Activated CD8-positive, alpha-beta T cell treated with anti-CD3 and anti-CD28 coated beads for 36 hours (primary cell): ENCODE results near the gene GOLGA2. TPM values are rescaled to one million over a fixed set of nuclear protein-coding genes. Genes with fewer than 3 reads are reported as not detected.

Experiments used
- ATAC-seq: fragments of 200-7000 bp; cut with Tn5 transposase; one replicate; pipeline ENCODE4 v1.10.0; 2021; ENCODE audit warnings: mild to moderate bottlenecking, moderate library complexity
- CTCF ChIA-PET: fragments of 350-600 bp; sonication (Branson Sonifier 250); formaldehyde crosslinking; loops from one replicate; lab custom pipeline; 2021; ENCODE audit warnings: antibody characterized with exemption; lab: Charles Lee
- POLR2A ChIA-PET: fragments of 350-600 bp; sonication (Branson Sonifier 250); formaldehyde crosslinking; loops from one replicate; lab custom pipeline; 2021; ENCODE audit warnings: antibody characterized with exemption; lab: Charles Lee
- DNase-seq: peaks from one replicate; pipeline ENCODE4 v3.0.0-alpha.2; 2020
- H3K27ac Mint-ChIP-seq: one replicate; pipeline ENCODE4 v1.8.0; 2021; ENCODE audit warnings: mild to moderate bottlenecking, mixed read lengths
- H3K27me3 Mint-ChIP-seq: one replicate; pipeline ENCODE4 v1.8.0; 2021; ENCODE audit warnings: mixed read lengths
- H3K36me3 Mint-ChIP-seq: one replicate; pipeline ENCODE4 v1.8.0; 2021; ENCODE audit warnings: low read depth, mixed read lengths
- H3K4me1 Mint-ChIP-seq: one replicate; pipeline ENCODE4 v1.8.0; 2021; ENCODE audit warnings: low read depth, mixed read lengths
- H3K4me3 Mint-ChIP-seq: one replicate; pipeline ENCODE4 v1.8.0; 2021; ENCODE audit warnings: mild to moderate bottlenecking, moderate library complexity, mixed read lengths
- H3K9me3 Mint-ChIP-seq: one replicate; pipeline ENCODE4 v1.8.0; 2021; ENCODE audit warnings: mixed read lengths
- intact Hi-C: fragments of 100-400 bp; cut with micrococcal nuclease; formaldehyde crosslinking; loops from one replicate; pipeline ENCODE4 v1.10.0; 2022
- total RNA-seq, 2 experiments: library from RNA; stranded (reverse); gene quantifications; one replicate each; pipeline ENCODE4 v1.2.3, GENCODE V29; 2021
- TF ChIP-seq, protein P1 (sequence below): fragments of 200-600 bp; IDR thresholded peaks from one replicate; pipeline ENCODE4 v1.8.0; 2022; ENCODE audit warnings: antibody characterized with exemption, mild to moderate bottlenecking

GOLGA2 gene
- total RNA-seq, 2 experiments from 2014 or later: 29.8 to 34.6 TPM

DNA sequence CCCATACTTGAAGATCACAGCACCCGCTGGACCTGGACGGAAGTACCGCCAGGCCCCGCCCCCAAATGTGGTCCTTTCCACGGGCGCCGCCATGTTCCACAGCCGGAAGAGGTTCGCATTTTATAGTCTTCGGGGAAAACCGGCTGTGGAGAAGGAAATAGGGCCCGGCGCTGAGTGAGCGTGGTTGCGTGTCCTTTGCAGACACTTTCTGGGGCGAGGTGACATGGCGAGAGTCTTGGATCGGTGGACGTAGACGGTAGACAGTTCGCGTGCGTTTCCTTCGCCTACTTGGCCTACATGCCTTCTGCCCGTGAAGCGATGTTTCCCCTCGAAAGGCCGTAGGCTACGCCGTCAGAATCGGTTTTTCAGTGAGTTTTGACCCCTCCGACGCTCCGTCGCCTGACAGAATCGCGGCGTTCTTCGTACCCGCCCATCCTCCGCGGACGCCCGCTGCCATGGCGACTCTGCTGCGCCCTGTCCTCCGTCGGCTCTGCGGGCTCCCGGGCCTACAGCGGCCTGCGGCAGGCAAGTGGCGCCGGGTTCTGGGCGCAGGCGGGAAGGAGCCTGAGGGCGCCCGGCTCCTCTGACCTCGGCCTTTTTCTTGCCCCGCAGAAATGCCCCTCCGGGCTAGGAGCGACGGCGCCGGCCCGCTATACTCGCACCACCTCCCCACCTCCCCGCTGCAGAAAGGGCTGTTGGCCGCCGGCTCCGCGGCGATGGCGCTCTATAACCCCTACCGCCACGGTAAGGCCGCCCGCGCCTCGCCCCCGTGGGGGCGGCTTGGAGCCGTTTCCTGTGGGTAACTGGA is 46.8 kb upstream of the GOLGA2 start, which contains the start of the genes COQ4 and TRUB2:
TSS of gene COQ4 (plus strand) at position 436 of the 808 bp plus-strand sequence. CDS start at position 456, 20 bp downstream.
TSS of gene TRUB2 (minus strand) at position 44 of the 808 bp plus-strand sequence. CDS start at position 5, 39 bp downstream.
- H3K4me3 Mint-ChIP-seq: peak within 1 kb of the TSS; percentile 99
- H3K9me3 Mint-ChIP-seq: no peaks in the 10 kb centered on the region
- ATAC-seq: peak; percentile 87
- TF ChIP-seq, protein P1, sequence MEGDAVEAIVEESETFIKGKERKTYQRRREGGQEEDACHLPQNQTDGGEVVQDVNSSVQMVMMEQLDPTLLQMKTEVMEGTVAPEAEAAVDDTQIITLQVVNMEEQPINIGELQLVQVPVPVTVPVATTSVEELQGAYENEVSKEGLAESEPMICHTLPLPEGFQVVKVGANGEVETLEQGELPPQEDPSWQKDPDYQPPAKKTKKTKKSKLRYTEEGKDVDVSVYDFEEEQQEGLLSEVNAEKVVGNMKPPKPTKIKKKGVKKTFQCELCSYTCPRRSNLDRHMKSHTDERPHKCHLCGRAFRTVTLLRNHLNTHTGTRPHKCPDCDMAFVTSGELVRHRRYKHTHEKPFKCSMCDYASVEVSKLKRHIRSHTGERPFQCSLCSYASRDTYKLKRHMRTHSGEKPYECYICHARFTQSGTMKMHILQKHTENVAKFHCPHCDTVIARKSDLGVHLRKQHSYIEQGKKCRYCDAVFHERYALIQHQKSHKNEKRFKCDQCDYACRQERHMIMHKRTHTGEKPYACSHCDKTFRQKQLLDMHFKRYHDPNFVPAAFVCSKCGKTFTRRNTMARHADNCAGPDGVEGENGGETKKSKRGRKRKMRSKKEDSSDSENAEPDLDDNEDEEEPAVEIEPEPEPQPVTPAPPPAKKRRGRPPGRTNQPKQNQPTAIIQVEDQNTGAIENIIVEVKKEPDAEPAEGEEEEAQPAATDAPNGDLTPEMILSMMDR: no peak
- POLR2A ChIA-PET: interaction anchor here (0.6 to 2.0 kb wide), 9 partner anchors 10 to 230 kb away, joined by 3 to 7 read pairs (median 4); partner anchors contain the start of genes SPTAN1 and URM1
- DNase-seq: peak; percentile 96
- no peaks in the 10 kb centered on the region for H3K27me3 Mint-ChIP-seq
- peak within 1 kb of the TSS; percentile 97 for H3K27ac Mint-ChIP-seq
- CTCF ChIA-PET: interaction anchor here (0.7 to 3.4 kb wide), 2 partner anchors 19 to 27 kb away, joined by 3 to 10 read pairs; no protein-coding TSS in a partner anchor
- H3K4me1 Mint-ChIP-seq: peaks cover 24% of the 10 kb centered on the region
- intact Hi-C loops: no loop called here
- peaks cover 9% of the 10 kb centered on the region for H3K36me3 Mint-ChIP-seq

DNA sequence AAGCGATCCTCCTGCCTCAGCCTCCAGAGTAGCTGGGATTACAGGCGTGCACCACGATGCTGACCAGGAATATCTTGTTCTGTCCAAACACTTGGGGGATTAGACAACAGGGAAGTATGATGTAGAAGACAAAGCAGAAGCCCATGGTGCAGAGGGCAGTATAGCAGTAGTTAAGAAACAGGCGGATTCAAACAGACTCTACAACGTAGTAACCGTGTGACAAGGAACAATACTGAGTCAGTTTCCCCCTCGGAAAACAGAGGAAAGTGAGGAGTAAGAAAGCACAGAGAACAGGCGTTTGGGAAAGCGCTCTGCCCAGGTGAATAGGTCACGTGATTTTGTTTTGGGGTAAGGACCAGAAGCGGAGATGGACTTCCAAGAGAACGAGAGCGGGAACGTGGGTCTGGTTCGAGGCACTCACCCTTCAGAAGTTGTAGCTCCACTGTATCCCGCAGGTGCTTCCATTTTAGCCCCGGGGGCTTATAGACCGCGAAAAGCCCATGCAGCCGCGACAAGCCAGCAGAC is 46.1 kb upstream of the GOLGA2 start:
- Mint-ChIP-seq H3K9me3 (no peaks in the 10 kb centered on the region), H3K27ac (peak overlapping the region; percentile 97), H3K4me1 (peaks cover 24% of the 10 kb centered on the region), H3K36me3 (peaks cover 12% of the 10 kb centered on the region), H3K27me3 (no peaks in the 10 kb centered on the region), H3K4me3 (peak overlapping the region; percentile 99)
- POLR2A ChIA-PET: interaction anchor here (0.6 to 2.0 kb wide), 11 partner anchors 12 to 231 kb away, joined by 3 to 7 read pairs (median 4); partner anchors contain the start of genes SPTAN1 and URM1
- TF ChIP-seq, protein P1: no peak
- no peak for DNase-seq
- CTCF ChIA-PET: interaction anchor here (3.4 kb wide), 1 partner anchor 26 kb away, joined by 10 read pairs; no protein-coding TSS in a partner anchor
- intact Hi-C loops: no loop called here
- ATAC-seq: peak; percentile 3

DNA sequence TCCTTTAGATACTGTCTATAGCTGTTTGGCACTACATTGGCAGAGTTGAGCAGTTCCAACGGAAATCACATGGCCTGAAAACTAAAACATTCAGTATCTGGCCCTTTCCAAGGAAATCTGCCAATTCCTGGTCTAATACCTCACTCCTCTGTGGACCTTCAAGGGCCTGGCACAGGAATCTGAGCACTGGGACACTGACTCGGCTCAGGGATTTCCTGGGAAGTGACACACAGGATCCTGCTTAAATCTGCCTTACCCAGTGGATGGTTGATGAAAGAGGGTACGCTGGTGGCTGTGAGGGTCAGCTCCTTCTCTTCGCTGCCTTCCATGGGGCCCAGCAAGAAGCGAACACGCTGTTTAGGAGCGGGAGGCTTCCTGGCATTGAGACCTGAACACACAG is 45.5 kb upstream of the GOLGA2 start:
- CTCF ChIA-PET: interaction anchor here (3.4 kb wide), 1 partner anchor 26 kb away, joined by 10 read pairs; no protein-coding TSS in a partner anchor
- H3K4me1 Mint-ChIP-seq: peaks cover 24% of the 10 kb centered on the region
- H3K9me3 Mint-ChIP-seq: no peaks in the 10 kb centered on the region
- H3K36me3 Mint-ChIP-seq: peaks cover 16% of the 10 kb centered on the region
- POLR2A ChIA-PET: interaction anchor here (0.8 to 2.0 kb wide), 7 partner anchors 12 to 67 kb away, joined by 3 to 7 read pairs (median 4); no protein-coding TSS in a partner anchor
- intact Hi-C loops: no loop called here
- ATAC-seq (no peak), DNase-seq (no peak)
- H3K4me3 Mint-ChIP-seq: peak overlapping the region; percentile 99
- H3K27ac Mint-ChIP-seq: peak overlapping the region; percentile 97
- no peaks in the 10 kb centered on the region for H3K27me3 Mint-ChIP-seq
- TF ChIP-seq, protein P1: no peak

DNA sequence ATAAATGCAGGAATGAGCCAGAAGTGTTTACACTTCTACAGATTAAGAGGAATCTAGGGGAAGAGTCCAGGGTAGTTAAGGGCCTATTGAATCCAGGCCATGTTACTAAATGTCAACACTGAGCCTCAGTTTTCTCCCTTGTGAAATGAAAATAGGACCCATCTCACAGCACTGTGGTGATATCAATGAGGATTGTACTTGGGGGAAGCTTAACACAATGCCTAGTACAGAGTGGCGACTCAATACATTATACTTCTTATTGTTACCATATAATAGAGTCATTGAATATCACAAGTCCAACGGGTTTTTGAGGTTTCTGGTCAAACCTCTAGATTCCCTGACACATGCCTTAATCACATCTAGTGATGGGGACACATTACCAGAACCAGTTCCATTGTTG is 41.8 kb upstream of the GOLGA2 start:
- ChIA-PET CTCF (no interaction called here), POLR2A (interaction anchor here (0.9 kb wide), 1 partner anchor 18 kb away, joined by 3 read pairs; no protein-coding TSS in a partner anchor)
- Mint-ChIP-seq H3K9me3 (no peaks in the 10 kb centered on the region), H3K4me1 (peaks cover 4% of the 10 kb centered on the region), H3K27ac (no peak overlapping the region), H3K4me3 (no peak overlapping the region), H3K27me3 (no peaks in the 10 kb centered on the region), H3K36me3 (peaks cover 7% of the 10 kb centered on the region)
- ATAC-seq (no peak), DNase-seq (no peak)
- intact Hi-C loops: no loop called here
- TF ChIP-seq, protein P1: no peak
